ENCODE data around the gene TCEAL3. TPM values are rescaled to one million over a fixed set of nuclear protein-coding genes. Genes with fewer than 3 reads are reported as not detected.

Gene TCEAL3
- total and polyA plus RNA-seq, 9 of the 15 experiments (the other 6 are each of a cell fraction or from before 2014, with no cell fraction given) = not detected

- no peak overlapping the region for H3K4me2 ChIP-seq (ENCODE audit: insufficient read depth, low read length)
- no peaks in the 10 kb centered on the region for H4K20me1 ChIP-seq (replicated peaks; ENCODE audit: control insufficient read depth, insufficient read depth, low read length)
- H3K36me3 ChIP-seq (ENCODE audit: control insufficient read depth, insufficient read depth, low read length) = no peaks in the 10 kb centered on the region
- DNase-seq (ENCODE audit: extremely low read depth in 1 of 4, low spot score in 3 of 4) = no peak
- BruUV-seq (replicated peaks) = no TSS peak
- CTCF ChIA-PET (ENCODE audit: low intra/inter-chr PET ratio) = no interaction called here
- no peaks in the 10 kb centered on the region for H3K27me3 ChIP-seq (ENCODE audit: control insufficient read depth in 2 of 2, insufficient read depth in 2 of 2, low read length in 2 of 2)
- H3K79me2 ChIP-seq (ENCODE audit: control insufficient read depth, insufficient read depth, low read length) = no peaks in the 10 kb centered on the region
- ATAC-seq = no peak
- H2AFZ ChIP-seq (ENCODE audit: low read depth, low read length) = no peak overlapping the region
- POLR2A ChIA-PET = no interaction called here
- H3K4me3 ChIP-seq = no peak overlapping the region
- FAIRE-seq = no peak
- in situ Hi-C loops (cut with MboI) (no loop called here), intact Hi-C loops (cut with micrococcal nuclease) (no loop called here)
- no peak overlapping the region for H3K9ac ChIP-seq (ENCODE audit: insufficient read depth in 1 of 2, low read depth in 2 of 2, low read length in 2 of 2)
- no peaks in the 10 kb centered on the region for H3K9me3 ChIP-seq (replicated peaks; ENCODE audit: control insufficient read depth, insufficient read depth, low read depth, low read length)
- no peaks in the 10 kb centered on the region for H3K4me1 ChIP-seq (replicated peaks in 1 of 2; ENCODE audit: control insufficient read depth in 2 of 2, insufficient read depth in 2 of 2, low read length in 2 of 2)
- H3K27ac ChIP-seq (ENCODE audit: extremely low read depth, low read depth, low read length) = no peak overlapping the region
- TF ChIP-seq NEUROD1 (IDR thresholded peaks at IDR 0.05; ENCODE audit: borderline replicate concordance, low read depth, low read length, partially characterized antibody) (no peak), PML (IDR thresholded peaks at IDR 0.05; ENCODE audit: low read length) (no peak), MAX (CRISPR knock-in tag; IDR thresholded peaks at IDR 0.05) (no peak), ZNF175 (CRISPR knock-in tag; IDR thresholded peaks at IDR 0.05; ENCODE audit: low read depth) (no peak), ZNF408 (CRISPR knock-in tag; IDR thresholded peaks at IDR 0.05; ENCODE audit: low read depth) (no peak), ZNF696 (CRISPR knock-in tag; conservative IDR thresholded peaks at IDR 0.05) (no peak), TCF15 (CRISPR knock-in tag; IDR thresholded peaks at IDR 0.05) (no peak), ZNF23 (CRISPR knock-in tag; IDR thresholded peaks at IDR 0.05) (no peak)
- TF ChIP-seq, protein P1, sequence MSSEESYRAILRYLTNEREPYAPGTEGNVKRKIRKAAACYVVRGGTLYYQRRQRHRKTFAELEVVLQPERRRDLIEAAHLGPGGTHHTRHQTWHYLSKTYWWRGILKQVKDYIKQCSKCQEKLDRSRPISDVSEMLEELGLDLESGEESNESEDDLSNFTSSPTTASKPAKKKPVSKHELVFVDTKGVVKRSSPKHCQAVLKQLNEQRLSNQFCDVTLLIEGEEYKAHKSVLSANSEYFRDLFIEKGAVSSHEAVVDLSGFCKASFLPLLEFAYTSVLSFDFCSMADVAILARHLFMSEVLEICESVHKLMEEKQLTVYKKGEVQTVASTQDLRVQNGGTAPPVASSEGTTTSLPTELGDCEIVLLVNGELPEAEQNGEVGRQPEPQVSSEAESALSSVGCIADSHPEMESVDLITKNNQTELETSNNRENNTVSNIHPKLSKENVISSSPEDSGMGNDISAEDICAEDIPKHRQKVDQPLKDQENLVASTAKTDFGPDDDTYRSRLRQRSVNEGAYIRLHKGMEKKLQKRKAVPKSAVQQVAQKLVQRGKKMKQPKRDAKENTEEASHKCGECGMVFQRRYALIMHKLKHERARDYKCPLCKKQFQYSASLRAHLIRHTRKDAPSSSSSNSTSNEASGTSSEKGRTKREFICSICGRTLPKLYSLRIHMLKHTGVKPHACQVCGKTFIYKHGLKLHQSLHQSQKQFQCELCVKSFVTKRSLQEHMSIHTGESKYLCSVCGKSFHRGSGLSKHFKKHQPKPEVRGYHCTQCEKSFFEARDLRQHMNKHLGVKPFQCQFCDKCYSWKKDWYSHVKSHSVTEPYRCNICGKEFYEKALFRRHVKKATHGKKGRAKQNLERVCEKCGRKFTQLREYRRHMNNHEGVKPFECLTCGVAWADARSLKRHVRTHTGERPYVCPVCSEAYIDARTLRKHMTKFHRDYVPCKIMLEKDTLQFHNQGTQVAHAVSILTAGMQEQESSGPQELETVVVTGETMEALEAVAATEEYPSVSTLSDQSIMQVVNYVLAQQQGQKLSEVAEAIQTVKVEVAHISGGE (CRISPR knock-in tag; IDR thresholded peaks at IDR 0.05) = no peak
- H3K9me1 ChIP-seq (ENCODE audit: control insufficient read depth, insufficient read depth, low read length) = no peaks in the 10 kb centered on the region
- WGBS (ENCODE audit: insufficient coverage, low coverage, missing lambda C conversion rate) = 0% methylated on average over 4 of the region's 6 CpGs
These were observed 36.6 kb upstream of the TCEAL3 start for GRCh38 chrX:103571121-103571520.
